ENCODE results near the gene AK5. TPM values are rescaled to one million over a fixed set of nuclear protein-coding genes. Genes with fewer than 3 reads are reported as not detected.

Gene AK5
- total RNA-seq, 1 experiment from 2014 or later: 3.0 TPM

GRCh38 chr1:77276941-77277340 is 4.9 kb upstream of the AK5 start:
- intact Hi-C loops (cut with micrococcal nuclease; ENCODE audit: unreplicated experiment): no loop called here
- H3K27ac ChIP-seq (ENCODE audit: low read length): no peak overlapping the region
- H3K9me3 ChIP-seq (ENCODE audit: control insufficient read depth, insufficient read depth, low read depth, low read length): no peaks in the 10 kb centered on the region

DNA sequence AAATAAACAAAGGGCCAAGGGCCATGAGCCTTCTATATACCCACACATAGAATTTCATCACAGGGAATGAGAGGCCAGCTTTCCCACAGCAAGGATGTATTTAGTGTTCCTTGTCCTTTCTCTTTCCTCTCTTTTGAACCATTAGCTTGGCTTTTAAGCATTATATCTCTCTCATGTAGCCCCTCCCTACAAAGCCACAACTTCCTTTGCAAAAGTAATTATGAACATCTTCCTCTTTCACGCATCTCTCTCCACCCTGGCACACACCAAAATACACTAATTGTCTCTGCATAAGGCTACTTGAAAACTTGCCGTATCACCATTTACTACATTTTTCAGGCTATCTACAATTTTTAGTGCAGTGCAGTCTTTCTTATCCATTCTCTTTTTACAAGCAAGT is 1.9 kb upstream of the AK5 start:
- no peak overlapping the region for H3K4me3 ChIP-seq (ENCODE audit: low read depth in 2 of 2, low read length in 2 of 2)
- no peaks in the 10 kb centered on the region for H3K9me3 ChIP-seq (ENCODE audit: control insufficient read depth, insufficient read depth, low read depth, low read length)
- no peaks in the 10 kb centered on the region for H3K36me3 ChIP-seq (ENCODE audit: control insufficient read depth, insufficient read depth, low read length)
- ChIA-PET CTCF (no interaction called here), POLR2A (no interaction called here)
- BruUV-seq (replicated peaks): no TSS peak
- ATAC-seq (no peak), DNase-seq (ENCODE audit: low read depth, low spot score) (no peak)
- H3K4me1 ChIP-seq (ENCODE audit: control insufficient read depth, insufficient read depth, low read length): peaks cover 6% of the 10 kb centered on the region
- no peak overlapping the region for H3K27ac ChIP-seq (ENCODE audit: low read length)
- no peak for TF ChIP-seq POLR2AphosphoS5 (IDR thresholded peaks at IDR 0.05; ENCODE audit: low read depth, low read length)
- TF ChIP-seq, protein P1, sequence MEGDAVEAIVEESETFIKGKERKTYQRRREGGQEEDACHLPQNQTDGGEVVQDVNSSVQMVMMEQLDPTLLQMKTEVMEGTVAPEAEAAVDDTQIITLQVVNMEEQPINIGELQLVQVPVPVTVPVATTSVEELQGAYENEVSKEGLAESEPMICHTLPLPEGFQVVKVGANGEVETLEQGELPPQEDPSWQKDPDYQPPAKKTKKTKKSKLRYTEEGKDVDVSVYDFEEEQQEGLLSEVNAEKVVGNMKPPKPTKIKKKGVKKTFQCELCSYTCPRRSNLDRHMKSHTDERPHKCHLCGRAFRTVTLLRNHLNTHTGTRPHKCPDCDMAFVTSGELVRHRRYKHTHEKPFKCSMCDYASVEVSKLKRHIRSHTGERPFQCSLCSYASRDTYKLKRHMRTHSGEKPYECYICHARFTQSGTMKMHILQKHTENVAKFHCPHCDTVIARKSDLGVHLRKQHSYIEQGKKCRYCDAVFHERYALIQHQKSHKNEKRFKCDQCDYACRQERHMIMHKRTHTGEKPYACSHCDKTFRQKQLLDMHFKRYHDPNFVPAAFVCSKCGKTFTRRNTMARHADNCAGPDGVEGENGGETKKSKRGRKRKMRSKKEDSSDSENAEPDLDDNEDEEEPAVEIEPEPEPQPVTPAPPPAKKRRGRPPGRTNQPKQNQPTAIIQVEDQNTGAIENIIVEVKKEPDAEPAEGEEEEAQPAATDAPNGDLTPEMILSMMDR (IDR thresholded peaks at IDR 0.05): no peak
- no peak for TF ChIP-seq TCF7L2 (IDR thresholded peaks at IDR 0.05; ENCODE audit: low read depth, low read length)
- no peak for TF ChIP-seq SIN3A (IDR thresholded peaks at IDR 0.05; ENCODE audit: borderline replicate concordance, insufficient read depth, low read depth, low read length)
- no peak for TF ChIP-seq REST (IDR thresholded peaks at IDR 0.05; ENCODE audit: insufficient read depth in 1 of 2, low read depth in 2 of 2, low read length in 1 of 2)
- in situ Hi-C loops (cut with HindIII; ENCODE audit: low pct_unique_long_range_greater_than_20kb, low sequenced_read_pairs) (no loop called here), intact Hi-C loops (cut with micrococcal nuclease; ENCODE audit: unreplicated experiment) (no loop called here)
- peaks cover 20% of the 10 kb centered on the region for H3K27me3 ChIP-seq (ENCODE audit: control insufficient read depth, insufficient read depth, low read length)

More at GRCh38 chr1:77276941-77277340, 4.9 kb upstream of the AK5 start:
- DNase-seq (ENCODE audit: low read depth, low spot score): no peak
- in situ Hi-C loops (cut with HindIII; ENCODE audit: low pct_unique_long_range_greater_than_20kb, low sequenced_read_pairs): no loop called here
- CTCF ChIA-PET: no interaction called here
- BruUV-seq (replicated peaks): no TSS peak
- peaks cover 14% of the 10 kb centered on the region for H3K27me3 ChIP-seq (ENCODE audit: control insufficient read depth, insufficient read depth, low read length)
- ATAC-seq: no peak
- POLR2A ChIA-PET: no interaction called here
- TF ChIP-seq, protein P1 (IDR thresholded peaks at IDR 0.05): no peak
- TF ChIP-seq REST (IDR thresholded peaks at IDR 0.05; ENCODE audit: insufficient read depth in 1 of 2, low read depth in 2 of 2, low read length in 1 of 2) (no peak), POLR2AphosphoS5 (IDR thresholded peaks at IDR 0.05; ENCODE audit: low read depth, low read length) (no peak), TCF7L2 (IDR thresholded peaks at IDR 0.05; ENCODE audit: low read depth, low read length) (no peak), SIN3A (IDR thresholded peaks at IDR 0.05; ENCODE audit: borderline replicate concordance, insufficient read depth, low read depth, low read length) (no peak)
- no peak overlapping the region for H3K4me3 ChIP-seq (ENCODE audit: low read depth in 2 of 2, low read length in 2 of 2)
- H3K4me1 ChIP-seq (ENCODE audit: control insufficient read depth, insufficient read depth, low read length): no peaks in the 10 kb centered on the region
- no peaks in the 10 kb centered on the region for H3K36me3 ChIP-seq (ENCODE audit: control insufficient read depth, insufficient read depth, low read length)
